ENCODE measurements around the gene ARID4A. TPM values are rescaled to one million over a fixed set of nuclear protein-coding genes. Genes with fewer than 3 reads are reported as not detected.

Gene ARID4A
- total RNA-seq, 1 experiment from 2014 or later, result 19.0 TPM

- no peak for TF ChIP-seq CTCF (IDR thresholded peaks at IDR 0.05; ENCODE audit: unreplicated experiment)
- ChIA-PET CTCF (no interaction called here), POLR2A (interaction anchor here (0.6 to 5.5 kb wide), 19 partner anchors 8 to 1713 kb away, joined by 3 to 134 read pairs (median 18); partner anchors contain the start of genes ACTR10, KIAA0586, PSMA3 and TIMM9)
- Mint-ChIP-seq H3K27ac (ENCODE audit: low read depth, unreplicated experiment) (peak overlapping the region; percentile 91), H3K9me3 (ENCODE audit: unreplicated experiment) (no peaks in the 10 kb centered on the region), H3K36me3 (ENCODE audit: insufficient read depth, unreplicated experiment) (peaks cover 35% of the 10 kb centered on the region), H3K27me3 (ENCODE audit: insufficient read depth, unreplicated experiment) (no peaks in the 10 kb centered on the region), H3K4me1 (ENCODE audit: insufficient read depth, unreplicated experiment) (no peaks in the 10 kb centered on the region), H3K4me3 (ENCODE audit: unreplicated experiment) (no peak overlapping the region)
- DNase-seq (ENCODE audit: unreplicated experiment), result peak; percentile 19
- BruUV-seq (replicated peaks), result TSS peak; percentile 25
- intact Hi-C loops (cut with micrococcal nuclease), result loop anchor here (2.0 to 5.0 kb wide), 2 partner anchors 55 to 63 kb away; partner anchors contain the start of gene PSMA3
Observed at GRCh38 chr14:58299401-58300330, 1.3 kb downstream of the ARID4A start.

- POLR2A ChIA-PET, result interaction anchor here (0.9 to 5.5 kb wide), 4 partner anchors 13 to 125 kb away, joined by 6 to 82 read pairs (median 64); partner anchors contain the start of genes KIAA0586 and TIMM9
Observed at GRCh38 chr14:58301416-58301815, 3.1 kb downstream of the ARID4A start.

GRCh38 chr14:58305730-58306129 is 7.4 kb downstream of the ARID4A start:
- no peak for TF ChIP-seq CTCF (IDR thresholded peaks at IDR 0.05; ENCODE audit: unreplicated experiment)
- Mint-ChIP-seq H3K36me3 (ENCODE audit: insufficient read depth, unreplicated experiment) (peaks cover 52% of the 10 kb centered on the region), H3K27ac (ENCODE audit: low read depth, unreplicated experiment) (no peak overlapping the region), H3K4me1 (ENCODE audit: insufficient read depth, unreplicated experiment) (no peaks in the 10 kb centered on the region), H3K4me3 (ENCODE audit: unreplicated experiment) (no peak overlapping the region), H3K9me3 (ENCODE audit: unreplicated experiment) (no peaks in the 10 kb centered on the region), H3K27me3 (ENCODE audit: insufficient read depth, unreplicated experiment) (no peaks in the 10 kb centered on the region)
- ChIA-PET POLR2A (interaction anchor here (0.7 to 2.6 kb wide), 4 partner anchors 7 to 61 kb away, joined by 3 to 16 read pairs (median 4); partner anchors contain the start of genes ARID4A and PSMA3), CTCF (no interaction called here)
- no peak for DNase-seq (ENCODE audit: unreplicated experiment)
- intact Hi-C loops (cut with micrococcal nuclease), result no loop called here
- no TSS peak for BruUV-seq (replicated peaks)

More at GRCh38 chr14:58301416-58301815, 3.1 kb downstream of the ARID4A start:
- Mint-ChIP-seq H3K4me1 (ENCODE audit: insufficient read depth, unreplicated experiment) (no peaks in the 10 kb centered on the region), H3K36me3 (ENCODE audit: insufficient read depth, unreplicated experiment) (peaks cover 37% of the 10 kb centered on the region), H3K4me3 (ENCODE audit: unreplicated experiment) (no peak overlapping the region), H3K27me3 (ENCODE audit: insufficient read depth, unreplicated experiment) (no peaks in the 10 kb centered on the region), H3K27ac (ENCODE audit: low read depth, unreplicated experiment) (no peak overlapping the region), H3K9me3 (ENCODE audit: unreplicated experiment) (no peaks in the 10 kb centered on the region)
- no peak for DNase-seq (ENCODE audit: unreplicated experiment)
- no TSS peak for BruUV-seq (replicated peaks)
- CTCF ChIA-PET, result no interaction called here
- TF ChIP-seq CTCF (IDR thresholded peaks at IDR 0.05; ENCODE audit: unreplicated experiment), result no peak
- intact Hi-C loops (cut with micrococcal nuclease), result no loop called here

- ChIA-PET POLR2A (interaction anchor here (0.9 to 2.6 kb wide), 3 partner anchors 8 to 63 kb away, joined by 3 to 16 read pairs (median 4); partner anchors contain the start of genes ARID4A and PSMA3), CTCF (no interaction called here)
- intact Hi-C loops (cut with micrococcal nuclease), result no loop called here
- Mint-ChIP-seq H3K36me3 (ENCODE audit: insufficient read depth, unreplicated experiment) (peaks cover 48% of the 10 kb centered on the region), H3K27ac (ENCODE audit: low read depth, unreplicated experiment) (no peak overlapping the region), H3K9me3 (ENCODE audit: unreplicated experiment) (no peaks in the 10 kb centered on the region), H3K4me3 (ENCODE audit: unreplicated experiment) (no peak overlapping the region), H3K4me1 (ENCODE audit: insufficient read depth, unreplicated experiment) (no peaks in the 10 kb centered on the region), H3K27me3 (ENCODE audit: insufficient read depth, unreplicated experiment) (no peaks in the 10 kb centered on the region)
- no peak for DNase-seq (ENCODE audit: unreplicated experiment)
- no peak for TF ChIP-seq CTCF (IDR thresholded peaks at IDR 0.05; ENCODE audit: unreplicated experiment)
- no TSS peak for BruUV-seq (replicated peaks)
Observed at GRCh38 chr14:58307597-58308316, 9.4 kb downstream of the ARID4A start.
